ENCODE results near the gene C4A. TPM values are rescaled to one million over a fixed set of nuclear protein-coding genes. Genes with fewer than 3 reads are reported as not detected.
"Not testable (repeated sequence)": the region's sequence is repeated elsewhere in the genome, so short reads cannot be mapped to it uniquely, and the experiment has no call there.

The C4A gene
- total RNA-seq, 1 experiment from 2014 or later, result 2.5 TPM

GRCh38 chr6:32043589-32044380, 61.9 kb downstream of the C4A start:
- H3K27me3 ChIP-seq; H3K9me3 ChIP-seq (replicated peaks); H3K4me1 ChIP-seq; H3K4me3 ChIP-seq; H3K36me3 ChIP-seq; DNase-seq; H3K27ac ChIP-seq: not testable (repeated sequence)

GRCh38 chr6:32044916-32045315, 63.1 kb downstream of the C4A start:
- DNase-seq, result not testable (repeated sequence)

GRCh38 chr6:32045811-32046449, 64.1 kb downstream of the C4A start:
- Histone ChIP-seq H3K27me3 (peaks cover 3% of the 10 kb centered on the region; the same call in 1 of the 2 replicates), H3K27ac (no peak overlapping the region), H3K36me3 (no peaks in the 10 kb centered on the region), H3K9me3 (replicated peaks) (no peaks in the 10 kb centered on the region), H3K4me1 (peaks cover 8% of the 10 kb centered on the region), H3K4me3 (peak overlapping the region; percentile 39)
- DNase-seq, result peak in 1 of 2 experiments; percentile 27

More at GRCh38 chr6:32044916-32045315, 63.1 kb downstream of the C4A start:
- H3K4me1 ChIP-seq; H3K27me3 ChIP-seq; H3K36me3 ChIP-seq; H3K9me3 ChIP-seq (replicated peaks); H3K27ac ChIP-seq; H3K4me3 ChIP-seq: not testable (repeated sequence)

GRCh38 chr6:32046450-32047083, 64.7 kb downstream of the C4A start:
- Histone ChIP-seq H3K4me3 (peak overlapping the region; percentile 39), H3K27ac (no peak overlapping the region), H3K36me3 (no peaks in the 10 kb centered on the region), H3K27me3 (peaks cover 3% of the 10 kb centered on the region; the same call in 1 of the 2 replicates), H3K4me1 (peaks cover 8% of the 10 kb centered on the region), H3K9me3 (replicated peaks) (no peaks in the 10 kb centered on the region)
- DNase-seq, result peak; percentile 58 to 65

GRCh38 chr6:32047084-32047478, 65.2 kb downstream of the C4A start:
- H3K4me1 ChIP-seq, result peaks cover 8% of the 10 kb centered on the region
- no peaks in the 10 kb centered on the region for H3K9me3 ChIP-seq (replicated peaks)
- no peaks in the 10 kb centered on the region for H3K36me3 ChIP-seq
- H3K4me3 ChIP-seq, result peak overlapping the region; percentile 39
- no peak overlapping the region for H3K27ac ChIP-seq
- H3K27me3 ChIP-seq, result peaks cover 3% of the 10 kb centered on the region; the same call in 1 of the 2 replicates
- DNase-seq, result no peak

GRCh38 chr6:32047539-32047854, 65.6 kb downstream of the C4A start:
- Histone ChIP-seq H3K9me3 (replicated peaks) (no peaks in the 10 kb centered on the region), H3K27ac (no peak overlapping the region), H3K36me3 (no peaks in the 10 kb centered on the region), H3K27me3 (peaks cover 3% of the 10 kb centered on the region; the same call in 1 of the 2 replicates), H3K4me1 (peaks cover 8% of the 10 kb centered on the region), H3K4me3 (no peak overlapping the region)
- no peak for DNase-seq

GRCh38 chr6:32047855-32048766, 66.3 kb downstream of the C4A start:
- Histone ChIP-seq H3K4me3 (no peak overlapping the region), H3K36me3 (no peaks in the 10 kb centered on the region), H3K27ac (no peak overlapping the region), H3K4me1 (peaks cover 8% of the 10 kb centered on the region), H3K9me3 (replicated peaks) (no peaks in the 10 kb centered on the region), H3K27me3 (peaks cover 3% of the 10 kb centered on the region; the same call in 1 of the 2 replicates)
- peak; percentile 45 to 70 for DNase-seq

- not testable (repeated sequence) for H3K27ac ChIP-seq; H3K4me1 ChIP-seq; DNase-seq; H3K9me3 ChIP-seq (replicated peaks); H3K27me3 ChIP-seq; H3K36me3 ChIP-seq; H3K4me3 ChIP-seq
Measured at GRCh38 chr6:32049149-32049548, 67.3 kb downstream of the C4A start.

- not testable (repeated sequence) for H3K27ac ChIP-seq; H3K36me3 ChIP-seq; DNase-seq; H3K27me3 ChIP-seq; H3K9me3 ChIP-seq (replicated peaks); H3K4me3 ChIP-seq; H3K4me1 ChIP-seq
Measured at GRCh38 chr6:32049736-32050135, 67.9 kb downstream of the C4A start.

- Histone ChIP-seq H3K27ac (no peak overlapping the region), H3K27me3 (peaks cover 3% of the 10 kb centered on the region; the same call in 1 of the 2 replicates), H3K4me1 (peaks cover 8% of the 10 kb centered on the region), H3K9me3 (replicated peaks) (no peaks in the 10 kb centered on the region), H3K36me3 (no peaks in the 10 kb centered on the region), H3K4me3 (no peak overlapping the region)
- DNase-seq, result no peak
Measured at GRCh38 chr6:32050562-32050961, 68.7 kb downstream of the C4A start.

Other genes with a start within 250 kb of the C4A start
- 210 and 234 TPM in 2 replicates for gene CLIC1, start 245.5 kb upstream of the C4A start, total RNA-seq (2014; rRNA removed; shearing (Covaris generic))
- gene MSH5, start 242.1 kb upstream of the C4A start, total RNA-seq (2014; rRNA removed; shearing (Covaris generic)), result 12.9 and 13.4 TPM in 2 replicates
- gene SAPCD1, start 219.4 kb upstream of the C4A start, total RNA-seq (2014; rRNA removed; shearing (Covaris generic)), result 0.89 and 1.4 TPM in 2 replicates
- 0.28 and 0.34 TPM in 2 replicates for gene VWA7, start 204.7 kb upstream of the C4A start, total RNA-seq (2014; rRNA removed; shearing (Covaris generic))
- 42.5 and 45.8 TPM in 2 replicates for gene VARS1, start 186.3 kb upstream of the C4A start, total RNA-seq (2014; rRNA removed; shearing (Covaris generic))
- 90.1 and 106 TPM in 2 replicates for gene LSM2, start 175.1 kb upstream of the C4A start, total RNA-seq (2014; rRNA removed; shearing (Covaris generic))
- gene HSPA1L, start 166.8 kb upstream of the C4A start, total RNA-seq (2014; rRNA removed; shearing (Covaris generic)), result 0.10 and 0.14 TPM in 2 replicates
- gene HSPA1A, start 166.5 kb upstream of the C4A start, total RNA-seq (2014; rRNA removed; shearing (Covaris generic)), result 0.56 TPM in 1 of 2 replicates, not detected in the other
- 106 and 118 TPM in 2 replicates for gene HSPA1B, start 154.3 kb upstream of the C4A start, total RNA-seq (2014; rRNA removed; shearing (Covaris generic))
- gene NEU1, start 119.2 kb upstream of the C4A start, total RNA-seq (2014; rRNA removed; shearing (Covaris generic)), result 21.2 and 23.3 TPM in 2 replicates
- gene SLC44A4, start 103.1 kb upstream of the C4A start, total RNA-seq (2014; rRNA removed; shearing (Covaris generic)), result 0.12 TPM in 1 of 2 replicates, not detected in the other
- 42.1 and 48.4 TPM in 2 replicates for gene EHMT2, start 84.4 kb upstream of the C4A start, total RNA-seq (2014; rRNA removed; shearing (Covaris generic))
- 4.8 and 5.4 TPM in 2 replicates for gene ZBTB12, start 80.0 kb upstream of the C4A start, total RNA-seq (2014; rRNA removed; shearing (Covaris generic))
- gene C2, start 54.3 kb upstream of the C4A start, total RNA-seq (2014; rRNA removed; shearing (Covaris generic)), result 1.2 and 1.5 TPM in 2 replicates
- gene CFB, start 36.0 kb upstream of the C4A start, total RNA-seq (2014; rRNA removed; shearing (Covaris generic)), result not detected in 2 replicates
- 66.3 and 70.1 TPM in 2 replicates for gene NELFE, start 23.1 kb upstream of the C4A start, total RNA-seq (2014; rRNA removed; shearing (Covaris generic))
- 27.3 and 37.4 TPM in 2 replicates for gene SKIC2, start 22.9 kb upstream of the C4A start, total RNA-seq (2014; rRNA removed; shearing (Covaris generic))
- 13.8 and 17.8 TPM in 2 replicates for gene DXO, start 9.9 kb upstream of the C4A start, total RNA-seq (2014; rRNA removed; shearing (Covaris generic))
- 1.2 and 1.8 TPM in 2 replicates for gene C4B, start 32.7 kb downstream of the C4A start, total RNA-seq (2014; rRNA removed; shearing (Covaris generic))
- gene CYP21A2, start 56.4 kb downstream of the C4A start, total RNA-seq (2014; rRNA removed; shearing (Covaris generic)), result 0.08 TPM in 1 of 2 replicates, not detected in the other
- gene TNXB, start 127.3 kb downstream of the C4A start, total RNA-seq (2014; rRNA removed; shearing (Covaris generic)), result 1.6 and 3.3 TPM in 2 replicates
- 26.1 and 33.0 TPM in 2 replicates for gene ATF6B, start 146.2 kb downstream of the C4A start, total RNA-seq (2014; rRNA removed; shearing (Covaris generic))
- gene FKBPL, start 148.2 kb downstream of the C4A start, total RNA-seq (2014; rRNA removed; shearing (Covaris generic)), result 8.2 and 8.7 TPM in 2 replicates
- gene PRRT1, start 169.9 kb downstream of the C4A start, total RNA-seq (2014; rRNA removed; shearing (Covaris generic)), result 0.25 and 0.30 TPM in 2 replicates
- 120 and 150 TPM in 2 replicates for gene PPT2, start 172.1 kb downstream of the C4A start, total RNA-seq (2014; rRNA removed; shearing (Covaris generic))
- 6.4 and 8.8 TPM in 2 replicates for gene EGFL8, start 182.5 kb downstream of the C4A start, total RNA-seq (2014; rRNA removed; shearing (Covaris generic))
- gene AGPAT1, start 194.0 kb downstream of the C4A start, total RNA-seq (2014; rRNA removed; shearing (Covaris generic)), result 66.1 and 70.3 TPM in 2 replicates
- 60.0 and 63.7 TPM in 2 replicates for gene RNF5, start 196.3 kb downstream of the C4A start, total RNA-seq (2014; rRNA removed; shearing (Covaris generic))
- gene AGER, start 202.2 kb downstream of the C4A start, total RNA-seq (2014; rRNA removed; shearing (Covaris generic)), result 0.71 and 1.4 TPM in 2 replicates
- 39.4 and 41.7 TPM in 2 replicates for gene PBX2, start 208.1 kb downstream of the C4A start, total RNA-seq (2014; rRNA removed; shearing (Covaris generic))
- gene GPSM3, start 210.6 kb downstream of the C4A start, total RNA-seq (2014; rRNA removed; shearing (Covaris generic)), result 2.8 and 3.6 TPM in 2 replicates
- gene NOTCH4, start 242.0 kb downstream of the C4A start, total RNA-seq (2014; rRNA removed; shearing (Covaris generic)), result 4.1 and 4.9 TPM in 2 replicates

Data from SJCRH30 (cell line).